ENCODE results near the gene AMBP.
"Not testable (repeated sequence)": the region's sequence is repeated elsewhere in the genome, so short reads cannot be mapped to it uniquely, and the experiment has no call there.

Gene AMBP

DNA sequence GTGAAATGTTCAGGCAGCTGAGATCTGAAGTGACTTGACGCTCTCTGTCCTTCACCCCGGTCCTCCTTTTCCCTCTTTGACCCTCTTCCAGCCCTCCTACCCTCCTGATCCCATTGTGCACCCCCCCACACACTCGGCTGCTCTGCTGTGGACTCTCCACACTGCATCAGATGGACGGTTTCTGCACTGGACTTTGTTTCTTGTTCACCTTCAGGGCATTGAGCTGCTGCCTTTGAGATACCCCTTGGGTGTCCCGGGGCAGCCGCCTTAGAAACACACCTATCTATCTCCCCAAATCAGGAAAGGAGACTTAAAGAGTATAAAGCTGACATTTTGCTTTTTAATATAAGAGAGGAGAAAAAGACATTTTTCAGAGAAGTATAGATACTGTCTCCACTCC, 27.5 kb downstream of the AMBP start:
- DNase-seq (ENCODE audit: low read depth) = no peak

DNA sequence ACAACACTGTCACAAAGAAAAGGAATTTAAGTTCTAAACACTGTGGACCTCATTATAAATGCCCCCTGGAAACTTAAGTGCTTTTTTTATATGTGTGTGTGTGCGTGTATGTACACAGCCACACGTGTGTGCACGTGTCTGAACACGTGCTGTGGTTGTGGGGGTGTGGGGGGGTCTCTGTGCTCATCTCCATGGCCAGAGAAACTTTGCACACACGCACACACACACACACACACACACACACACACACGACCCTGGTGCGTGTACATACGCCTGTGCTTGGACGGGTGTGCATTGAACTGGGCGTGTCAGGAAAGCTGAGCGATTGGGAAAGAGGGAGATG, 27.9 kb downstream of the AMBP start:
- no peak for DNase-seq (ENCODE audit: low read depth)

GRCh38 chr9:114049441-114050225, 28.5 kb downstream of the AMBP start:
- no peak for DNase-seq (ENCODE audit: low read depth)

- DNase-seq (ENCODE audit: low read depth) = no peak
Observed at GRCh38 chr9:114048533-114049415, 29.3 kb downstream of the AMBP start.

- no peak for DNase-seq (ENCODE audit: low read depth)
Observed at GRCh38 chr9:114047717-114048116, 30.4 kb downstream of the AMBP start.

- no peak for DNase-seq (ENCODE audit: low read depth)
Observed at GRCh38 chr9:114046875-114047274, 31.2 kb downstream of the AMBP start.

- DNase-seq (ENCODE audit: low read depth) = no peak
Observed at GRCh38 chr9:114046237-114046755, 31.8 kb downstream of the AMBP start.

DNA sequence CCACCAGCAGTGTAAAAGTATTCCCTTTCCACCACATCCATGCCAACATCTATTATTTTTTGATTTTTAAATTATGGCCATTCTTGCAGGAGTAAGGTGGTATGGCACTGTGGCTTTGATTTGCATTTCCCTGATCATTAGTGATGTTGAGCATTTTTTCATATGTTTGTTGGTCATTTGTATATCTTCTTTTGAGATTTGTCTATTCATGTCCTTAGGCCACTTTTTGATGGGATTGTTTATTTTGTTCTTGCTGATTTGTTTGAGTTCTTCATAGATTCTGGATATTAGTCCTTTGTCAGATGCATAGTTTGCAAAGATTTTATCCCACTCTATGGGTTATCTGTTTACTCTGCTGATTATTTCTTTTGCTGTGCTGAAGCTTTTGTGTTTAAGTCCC, 34.4 kb downstream of the AMBP start:
- not testable (repeated sequence) for DNase-seq (ENCODE audit: low read depth)

DNA sequence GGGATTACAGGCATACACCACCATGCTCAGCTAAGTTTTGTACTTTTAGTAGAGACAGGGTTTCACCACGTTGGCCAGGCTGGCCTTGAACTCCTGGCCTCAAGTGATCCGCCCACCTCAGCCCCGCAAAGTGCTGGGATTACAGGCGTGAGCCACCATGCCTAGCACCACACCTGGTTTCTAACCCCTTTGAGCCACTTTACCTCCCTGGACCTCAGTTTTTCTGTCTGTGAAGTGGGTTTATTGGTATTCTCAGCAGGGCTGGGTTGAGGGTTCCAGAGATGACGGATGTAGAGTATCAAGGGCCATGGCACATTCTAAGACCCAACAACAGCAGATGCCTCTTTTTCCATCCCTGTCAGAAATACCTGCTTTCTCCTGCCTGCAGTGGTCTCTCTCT, 38.6 kb downstream of the AMBP start:
- DNase-seq (ENCODE audit: low read depth) = no peak

- no peak for DNase-seq (ENCODE audit: low read depth)
Observed at GRCh38 chr9:114038724-114039313, 39.3 kb downstream of the AMBP start.

GRCh38 chr9:114037961-114038723, 40.0 kb downstream of the AMBP start:
- no peak for DNase-seq (ENCODE audit: low read depth)

GRCh38 chr9:114037249-114037648, 40.9 kb downstream of the AMBP start:
- no peak for DNase-seq (ENCODE audit: low read depth)

GRCh38 chr9:114035845-114036801, 42.0 kb downstream of the AMBP start:
- no peak for DNase-seq (ENCODE audit: low read depth)

- no peak for DNase-seq (ENCODE audit: low read depth)
Observed at GRCh38 chr9:114035221-114035844, 42.8 kb downstream of the AMBP start.

GRCh38 chr9:114034661-114035062, 43.4 kb downstream of the AMBP start:
- no peak for DNase-seq (ENCODE audit: low read depth)

DNA sequence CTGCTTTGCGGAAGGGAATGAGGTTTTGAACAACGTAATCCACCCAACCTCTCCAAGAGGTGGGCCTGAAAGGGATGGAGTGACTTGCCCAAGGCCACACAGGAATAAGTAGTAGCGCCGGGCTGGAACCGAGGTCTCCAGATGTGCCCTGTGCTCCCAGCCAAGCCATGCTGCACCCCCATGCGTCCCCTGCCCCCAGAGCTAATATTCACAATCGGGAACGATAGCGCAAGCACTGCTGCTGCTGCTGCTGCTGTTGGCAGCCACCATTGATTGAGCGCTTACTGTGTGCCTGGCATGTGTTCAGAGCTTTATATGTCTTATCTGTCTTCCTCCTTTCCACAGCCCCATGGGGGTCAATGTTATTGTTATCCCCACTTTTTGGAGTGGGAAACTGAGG, 43.9 kb downstream of the AMBP start:
- DNase-seq (ENCODE audit: low read depth) = no peak

DNA sequence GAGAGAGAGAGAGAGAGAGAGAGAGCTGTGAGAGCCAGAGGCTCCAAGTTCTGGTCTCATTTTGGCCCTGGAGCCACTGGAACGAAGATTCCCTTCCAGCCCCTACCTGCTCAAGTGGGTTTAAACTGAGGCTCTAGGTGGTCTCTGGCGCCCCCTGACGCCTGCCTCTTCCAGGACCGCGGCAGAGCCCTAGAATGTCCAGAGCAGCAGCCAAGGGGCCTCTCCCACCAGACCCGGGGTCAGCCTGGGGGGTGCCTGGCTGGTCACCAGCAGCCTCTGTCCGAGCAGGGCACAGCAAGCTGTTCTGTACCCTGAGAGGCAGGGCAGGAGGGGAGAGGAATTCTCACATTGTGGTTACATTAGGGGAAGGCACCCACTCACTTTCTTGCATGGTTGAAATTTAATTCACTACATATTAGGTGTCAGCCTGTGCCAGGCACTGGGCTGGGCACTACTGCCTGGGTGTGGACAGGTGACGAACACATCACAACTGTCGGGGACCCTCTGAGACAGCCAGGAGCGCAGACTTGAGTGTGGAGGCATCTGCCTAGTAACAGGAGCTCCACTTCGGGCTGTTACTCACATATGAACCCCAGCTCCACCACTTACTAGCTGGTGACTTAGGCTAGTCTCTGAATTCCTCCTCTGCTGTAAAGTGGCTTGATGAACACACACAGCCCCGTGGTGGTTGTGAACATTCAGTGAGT, 44.5 kb downstream of the AMBP start:
- no peak for DNase-seq (ENCODE audit: low read depth)

DNA sequence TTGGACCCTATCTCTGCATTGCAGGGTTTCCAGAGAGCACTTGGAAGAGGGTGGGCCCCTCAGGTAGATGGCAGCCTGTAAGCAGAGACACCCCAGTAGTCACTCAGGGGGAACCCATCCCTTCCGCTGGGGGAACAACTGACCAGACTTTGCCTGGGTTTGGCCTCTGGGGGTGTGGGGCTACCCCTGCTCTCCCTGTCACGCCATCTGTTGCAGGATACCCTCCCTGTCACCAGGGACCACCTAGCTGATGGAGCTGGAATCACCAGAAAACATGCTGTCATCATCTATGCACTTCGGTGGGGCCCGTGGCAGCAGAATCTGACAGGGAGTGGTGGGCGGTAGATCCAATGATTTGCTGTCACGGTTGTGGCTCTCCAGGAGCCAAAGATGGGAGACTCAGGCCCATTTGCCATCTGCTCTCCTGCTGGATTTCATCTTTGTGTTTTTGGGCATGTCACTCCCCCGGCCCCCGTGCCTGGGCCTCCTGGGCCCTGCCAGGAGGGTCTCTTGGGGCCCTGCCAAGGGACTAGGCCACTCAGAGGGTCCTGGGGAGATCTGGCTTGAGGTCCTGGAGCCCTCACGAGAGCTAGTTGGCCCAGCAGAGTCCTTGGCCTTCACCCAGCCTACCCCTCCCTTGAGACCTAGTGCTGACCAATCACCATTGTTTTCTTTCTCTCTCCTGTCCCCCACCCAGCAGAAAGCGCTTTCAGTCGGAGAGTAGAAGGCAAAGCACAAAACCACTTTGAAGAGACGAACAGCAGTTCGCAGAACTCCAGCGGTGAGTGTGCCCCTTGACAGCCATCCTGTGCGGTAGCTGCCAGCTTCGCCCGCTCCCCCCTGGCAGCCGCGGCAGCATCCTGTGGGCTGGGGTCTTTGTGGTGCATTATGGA, 45.9 kb downstream of the AMBP start:
- no peak for DNase-seq (ENCODE audit: low read depth)
